ENCODE results near the gene STK10. TPM values are rescaled to one million over a fixed set of nuclear protein-coding genes. Genes with fewer than 3 reads are reported as not detected.

STK10 gene
- total and polyA plus RNA-seq, 2 of the 8 experiments (the other 6 are each of a cell fraction or from before 2014, with no cell fraction given): 10.5 to 21.4 TPM

GRCh38 chr5:172194985-172195774, 7.2 kb upstream of the STK10 start:
- DNase-seq (ENCODE audit: low read depth in 1 of 2, low spot score in 2 of 2): no peak
- TF ChIP-seq SRF (IDR thresholded peaks at IDR 0.05; ENCODE audit: low read depth, low read length) (no peak), NRF1 (IDR thresholded peaks at IDR 0.05; ENCODE audit: low read depth, low read length) (no peak), ATF3 (IDR thresholded peaks at IDR 0.05; ENCODE audit: insufficient read depth, low read depth, low read length) (no peak), RBBP5 (IDR thresholded peaks at IDR 0.05; ENCODE audit: borderline replicate concordance, low read depth, low read length) (no peak), KDM4A (IDR thresholded peaks at IDR 0.05; ENCODE audit: low read depth, low read length, severe bottlenecking) (no peak), KDM1A (IDR thresholded peaks at IDR 0.05; ENCODE audit: borderline replicate concordance, low read length) (no peak), EGR1 (IDR thresholded peaks at IDR 0.05; ENCODE audit: borderline replicate concordance, low read depth, low read length) (no peak), ATF2 (IDR thresholded peaks at IDR 0.05; ENCODE audit: low read length) (no peak), SP2 (IDR thresholded peaks at IDR 0.05; ENCODE audit: low read length) (no peak), POLR2A (IDR thresholded peaks at IDR 0.05; ENCODE audit: control extremely low read depth in 1 of 2, low read depth in 2 of 2, low read length in 2 of 2) (no peak)

More at GRCh38 chr5:172194985-172195774, 7.2 kb upstream of the STK10 start:
- no peaks in the 10 kb centered on the region for H3K79me1 ChIP-seq (ENCODE audit: low read depth, low read length)
- no peak overlapping the region for H4K91ac ChIP-seq (replicated peaks; ENCODE audit: insufficient read length, low read length)
- 0 out of 2 replicates have a peak overlapping the region, but pooled peaks have one; percentile 39 for H2BK12ac ChIP-seq (ENCODE audit: low read depth, low read length)
- no peak overlapping the region; a peak in 1 of 7 replicates for H3K9ac ChIP-seq (replicated peaks in 1 of 4; ENCODE audit: extremely low read depth in 1 of 4, low read depth in 3 of 4, low read length in 3 of 4)
- no peak overlapping the region for H2AFZ ChIP-seq (ENCODE audit: low read length)
- no peaks in the 10 kb centered on the region for H3K27me3 ChIP-seq (replicated peaks in 1 of 4; ENCODE audit: control insufficient read depth in 3 of 4, extremely low read depth in 1 of 4, insufficient read depth in 3 of 4, low read length in 3 of 4)
- H2BK120ac ChIP-seq (replicated peaks; ENCODE audit: low read depth, low read length): no peak overlapping the region
- no peak overlapping the region for H3K27ac ChIP-seq (ENCODE audit: low read depth, low read length)
- H3K9me3 ChIP-seq (ENCODE audit: insufficient read depth in 2 of 2, low read depth in 1 of 2, low read length in 1 of 2): peaks cover 0 to 6% of the 10 kb centered on the region in 2 experiments; a peak in 1 of 4 replicates
- H2BK15ac ChIP-seq (ENCODE audit: low read length): no peak overlapping the region
- WGBS, 2 experiments (ENCODE audit: extremely low coverage in 1 of 2, insufficient coverage in 1 of 2, insufficient read length in 1 of 2, insufficient replicate concordance in 2 of 2, low coverage in 1 of 2, low lambda C conversion rate in 2 of 2, missing lambda C conversion rate in 1 of 2): 84% methylated on average over 6 of the region's 6 CpGs; no CpG with 5 or more reads in 1 of the 2 experiments
- H3K36me3 ChIP-seq (ENCODE audit: control insufficient read depth in 2 of 4, insufficient read depth in 4 of 4, low read length in 3 of 4): no peaks in the 10 kb centered on the region
- H3K23me2 ChIP-seq (ENCODE audit: low read depth, low read length): no peaks in the 10 kb centered on the region
- H3K14ac ChIP-seq (ENCODE audit: insufficient read length): no peak overlapping the region
- no peaks in the 10 kb centered on the region; a peak in 1 of 7 replicates for H3K4me1 ChIP-seq (replicated peaks in 1 of 4; ENCODE audit: control insufficient read depth in 3 of 4, insufficient read depth in 4 of 4, low read length in 3 of 4)
- H2AK5ac ChIP-seq (ENCODE audit: low read depth, low read length): no peak overlapping the region
- H3K23ac ChIP-seq (ENCODE audit: insufficient read length): no peak overlapping the region
- no peaks in the 10 kb centered on the region for H3K79me2 ChIP-seq (ENCODE audit: control insufficient read depth in 1 of 2, insufficient read depth in 2 of 2, low read length in 2 of 2)
- H3K4ac ChIP-seq (replicated peaks; ENCODE audit: insufficient read length, low read depth, low read length): no peak overlapping the region
- H3K56ac ChIP-seq (replicated peaks; ENCODE audit: insufficient read length, low read depth, low read length): no peak overlapping the region
- H4K8ac ChIP-seq (ENCODE audit: extremely low read depth, insufficient read depth, low read length): no peak overlapping the region
- no peak for FAIRE-seq
- no peak overlapping the region for H3K4me3 ChIP-seq (ENCODE audit: extremely low read depth in 1 of 4, insufficient read depth in 2 of 4, low read depth in 3 of 4, low read length in 4 of 4)
- H2BK5ac ChIP-seq (ENCODE audit: low read depth, low read length): no peak overlapping the region; the same call in 1 of the 2 replicates
- no peak overlapping the region for H2BK20ac ChIP-seq (ENCODE audit: low read length)
- no peaks in the 10 kb centered on the region for H4K20me1 ChIP-seq (replicated peaks in 1 of 2; ENCODE audit: control insufficient read depth in 1 of 2, insufficient read depth in 2 of 2, low read length in 2 of 2)
- no peak overlapping the region for H3K4me2 ChIP-seq (ENCODE audit: insufficient read depth in 1 of 2, low read depth in 2 of 2, low read length in 2 of 2)
- no peak overlapping the region for H4K5ac ChIP-seq (ENCODE audit: insufficient read length, low read depth, low read length)
- H3K18ac ChIP-seq (ENCODE audit: extremely low read depth, low read length): no peak overlapping the region
- POLR2A ChIA-PET (ENCODE audit: partially characterized antibody): interaction anchor here (0.6 to 1.5 kb wide), 3 partner anchors 11 to 116 kb away, joined by 3 to 5 read pairs (median 4); no protein-coding TSS in a partner anchor
- CTCF ChIA-PET (ENCODE audit: partially characterized antibody): interaction anchor here (0.6 to 1.8 kb wide), 6 partner anchors 8 to 199 kb away, joined by 3 to 7 read pairs (median 4); no protein-coding TSS in a partner anchor

Data from H1 (cell line).